NCI-H187 treated with DMSO at 0.1 percent for 48 hours (cell line): ENCODE measurements around the gene FBXO46.

Experiments
- DNase-seq: peaks from one replicate; lab custom pipeline; 2025; lab: John Stamatoyannopoulos, UW

Gene FBXO46

GRCh38 chr19:45682908-45683307 lies 47.8 kb downstream of the FBXO46 start:
- DNase-seq, result no peak

GRCh38 chr19:45682117-45682516 lies 48.6 kb downstream of the FBXO46 start:
- no peak for DNase-seq

GRCh38 chr19:45681391-45682015 lies 49.2 kb downstream of the FBXO46 start:
- DNase-seq, result peak; percentile 60

- DNase-seq, result peak; percentile 94
Observed at GRCh38 chr19:45677351-45678230, 53.1 kb downstream of the FBXO46 start.

GRCh38 chr19:45676851-45677263 lies 53.8 kb downstream of the FBXO46 start:
- no peak for DNase-seq

- DNase-seq, result no peak
Observed at GRCh38 chr19:45674946-45675345, 55.8 kb downstream of the FBXO46 start.

GRCh38 chr19:45670670-45671453 lies 59.8 kb downstream of the FBXO46 start:
- DNase-seq, result peak; percentile 78

- no peak for DNase-seq
Observed at GRCh38 chr19:45668342-45668871, 62.3 kb downstream of the FBXO46 start.

- DNase-seq, result no peak
Observed at GRCh38 chr19:45667620-45668341, 62.9 kb downstream of the FBXO46 start, which contains the start of gene GIPR. TSS of gene GIPR (plus strand) at chr19:45668221. CDS start at chr19:45669521, 1,300 bp downstream.

- DNase-seq, result no peak
Observed at GRCh38 chr19:45664575-45664974, 66.1 kb downstream of the FBXO46 start.

GRCh38 chr19:45663800-45664199 lies 66.9 kb downstream of the FBXO46 start:
- DNase-seq, result no peak

- no peak for DNase-seq
Observed at GRCh38 chr19:45660636-45661035, 70.1 kb downstream of the FBXO46 start.
